NOMO-1 (cell line): Measurements from ENCODE around the gene RCSD1.
"Not testable (repeated sequence)": the region's sequence is repeated elsewhere in the genome, so short reads cannot be mapped to it uniquely, and the experiment has no call there.

Source experiments
- DNase-seq, 2 experiments: peaks; one replicate each; lab custom pipeline; 2025; ENCODE audit not compliant: unreplicated experiment in 2 of 2; lab: John Stamatoyannopoulos, UW

The RCSD1 gene

GRCh38 chr1:167629681-167630567, at the start of gene RCSD1:
RCSD1 (plus strand) TSS chr1:167630232; CDS start chr1:167630424, 192 bp downstream.
- DNase-seq, result peak; percentile 27 to 40

- DNase-seq, result no peak
These were observed 48.0 kb upstream of the RCSD1 start for GRCh38 chr1:167582064-167582463.

- DNase-seq, result no peak
These were observed 47.3 kb upstream of the RCSD1 start for GRCh38 chr1:167582722-167583121.

- no peak for DNase-seq
These were observed 45.5 kb upstream of the RCSD1 start for GRCh38 chr1:167584581-167584980.

GRCh38 chr1:167587342-167587741, 42.7 kb upstream of the RCSD1 start:
- no peak for DNase-seq

GRCh38 chr1:167587872-167588271, 42.2 kb upstream of the RCSD1 start:
- DNase-seq, result no peak

- DNase-seq, result no peak
These were observed 41.7 kb upstream of the RCSD1 start for GRCh38 chr1:167588361-167588760.

GRCh38 chr1:167592475-167592874, 37.6 kb upstream of the RCSD1 start:
- no peak for DNase-seq

- DNase-seq, result no peak
These were observed 36.2 kb upstream of the RCSD1 start for GRCh38 chr1:167593860-167594259.

GRCh38 chr1:167594822-167595221, 35.2 kb upstream of the RCSD1 start:
- DNase-seq, result no peak

GRCh38 chr1:167599957-167600581, 30.0 kb upstream of the RCSD1 start:
- peak; percentile 44 to 74 for DNase-seq

GRCh38 chr1:167601442-167602383, 28.3 kb upstream of the RCSD1 start:
- peak; percentile 92 to 99 for DNase-seq

- no peak for DNase-seq
These were observed 27.2 kb upstream of the RCSD1 start for GRCh38 chr1:167602840-167603239.

GRCh38 chr1:167605576-167605975, 24.5 kb upstream of the RCSD1 start:
- no peak for DNase-seq

GRCh38 chr1:167611983-167612382, 18.0 kb upstream of the RCSD1 start:
- DNase-seq, result no peak

- DNase-seq, result peak; percentile 56 to 90
These were observed 17.2 kb upstream of the RCSD1 start for GRCh38 chr1:167612587-167613385.

- DNase-seq, result not testable (repeated sequence)
These were observed 16.0 kb upstream of the RCSD1 start for GRCh38 chr1:167613984-167614383.

- no peak for DNase-seq
These were observed 15.2 kb upstream of the RCSD1 start for GRCh38 chr1:167614851-167615250.

GRCh38 chr1:167616521-167616920, 13.5 kb upstream of the RCSD1 start:
- DNase-seq, result no peak
